Femur (tissue), 1 donor: ENCODE measurements around the gene NQO2.
"Not testable (repeated sequence)": the region's sequence is repeated elsewhere in the genome, so short reads cannot be mapped to it uniquely, and the experiment has no call there.

Experiments used
- DNase-seq: peaks from one replicate; pipeline ENCODE4 v3.0.0-alpha.2; 2017

The NQO2 gene

DNA sequence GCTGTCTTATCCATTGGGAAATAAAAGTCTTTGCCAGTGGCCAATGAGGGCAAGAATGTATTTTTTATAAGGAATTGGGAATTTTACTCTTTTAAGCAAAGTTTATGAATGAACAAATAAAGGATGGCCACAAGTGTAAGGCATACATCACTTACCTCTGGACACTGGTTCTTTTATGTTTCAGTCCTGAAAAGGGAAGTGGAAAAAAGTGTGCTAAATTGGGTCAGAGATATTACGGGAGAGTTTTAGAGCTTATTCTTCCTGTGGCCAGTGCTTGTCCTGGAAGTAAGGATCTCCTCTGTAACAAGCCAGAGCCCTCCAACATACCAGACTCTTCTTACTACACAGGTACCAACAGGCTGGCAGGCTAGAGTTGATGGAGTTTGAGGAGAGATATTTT, 46.1 kb downstream of the NQO2 start:
- DNase-seq: no peak

- DNase-seq: no peak
These were observed 46.6 kb downstream of the NQO2 start for GRCh38 chr6:3046295-3046694.

DNA sequence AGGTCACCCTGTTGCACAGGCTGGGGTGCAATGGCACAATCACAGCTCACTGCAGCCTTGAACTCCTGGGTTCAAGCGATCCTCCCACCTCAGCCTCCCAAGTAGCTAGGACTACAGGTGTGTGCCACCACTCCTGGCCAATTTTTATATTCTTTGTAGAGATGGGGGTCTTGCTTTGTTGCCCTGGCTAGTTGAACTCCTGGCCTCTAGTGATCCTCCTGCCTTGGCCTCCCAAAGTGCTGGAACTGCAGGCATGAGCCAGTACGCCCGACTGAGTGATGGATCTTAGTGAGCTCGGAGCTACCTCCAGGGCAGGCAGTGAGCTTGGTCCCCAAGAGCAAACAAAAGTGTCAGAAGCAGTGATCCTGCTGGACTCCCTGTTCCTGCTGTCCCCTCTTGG, 48.3 kb downstream of the NQO2 start:
- DNase-seq: not testable (repeated sequence)

DNA sequence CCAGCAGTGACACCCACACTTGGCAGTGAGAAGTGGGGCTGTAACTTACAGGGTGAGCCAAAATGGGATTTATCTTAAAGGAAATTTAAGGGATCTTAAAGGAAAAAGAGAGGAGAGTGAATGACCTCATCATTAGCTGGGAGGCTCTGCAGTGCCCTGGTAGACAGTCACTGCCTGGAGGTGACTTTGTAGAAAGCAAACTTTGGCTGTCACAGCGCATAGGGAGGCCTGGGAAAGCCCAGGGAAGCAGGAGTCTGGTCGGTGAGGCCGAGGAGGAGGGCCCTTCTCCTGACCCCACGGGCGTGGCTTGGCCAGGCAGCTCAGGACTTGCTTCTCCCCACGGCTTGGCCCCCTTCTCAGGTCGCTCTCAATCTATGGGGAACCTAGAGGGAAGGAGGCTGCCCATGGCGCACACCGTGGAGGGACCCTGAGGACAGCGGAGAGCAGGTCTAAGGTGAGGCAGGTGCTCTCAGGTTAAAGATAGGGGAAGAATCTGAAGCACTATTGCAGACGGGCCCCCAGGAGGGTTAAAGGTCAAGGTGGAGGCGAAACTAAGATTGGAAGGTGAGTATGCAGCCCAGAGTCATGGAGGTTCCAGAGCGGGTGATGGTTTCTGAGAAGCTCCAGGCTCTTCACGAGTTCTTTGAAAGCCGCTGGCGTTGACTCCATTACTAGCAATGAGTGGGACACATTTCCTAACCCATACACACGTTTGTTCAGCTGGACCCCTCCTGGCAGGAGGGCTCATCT, 53.0 kb downstream of the NQO2 start:
- no peak for DNase-seq

- no peak for DNase-seq
These were observed 53.5 kb downstream of the NQO2 start for GRCh38 chr6:3053231-3053508.

DNA sequence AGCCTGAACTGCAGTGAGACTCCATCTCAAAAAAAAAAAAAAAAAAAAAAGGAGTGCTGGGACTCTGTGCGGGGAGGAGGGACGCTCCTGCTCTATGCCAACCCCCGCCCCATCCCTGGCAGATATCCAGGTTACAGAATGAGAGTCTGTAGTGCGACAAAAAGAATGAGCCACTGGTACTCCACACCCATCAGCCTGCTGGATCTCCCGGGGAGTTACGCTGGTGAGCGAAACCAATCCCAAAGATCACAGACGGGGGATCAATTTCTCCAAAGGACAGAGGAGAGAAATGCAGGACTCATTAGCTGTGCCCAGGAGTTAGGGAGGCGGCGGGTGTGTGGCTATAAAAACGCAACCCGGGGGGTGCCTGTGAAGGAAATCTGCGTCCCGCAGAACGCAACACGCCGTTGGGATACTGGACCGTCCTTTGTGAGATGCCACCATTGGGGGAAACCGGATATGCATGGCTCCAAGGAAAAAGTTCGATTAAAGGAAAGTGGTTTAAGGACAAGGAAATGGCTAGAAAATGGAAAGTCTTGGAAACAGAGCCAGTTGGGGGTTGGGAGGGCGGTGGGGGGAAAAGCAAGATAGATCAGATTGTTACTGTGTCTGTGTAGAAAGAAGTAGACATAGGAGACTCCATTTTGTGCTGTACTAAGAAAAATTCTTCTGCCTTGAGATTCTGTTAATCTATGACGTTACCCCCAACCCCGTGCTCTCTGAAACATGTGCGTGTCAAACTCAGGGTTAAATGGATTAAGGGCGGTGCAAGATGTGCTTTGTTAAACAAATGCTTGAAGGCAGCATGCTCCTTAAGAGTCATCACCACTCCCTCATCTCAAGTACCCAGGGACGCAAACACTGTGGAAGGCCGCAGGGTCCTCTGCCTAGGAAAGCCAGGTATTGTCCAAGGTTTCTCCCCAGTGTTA, 54.8 kb downstream of the NQO2 start:
- DNase-seq: peak; percentile 82

- DNase-seq: not testable (repeated sequence)
These were observed 55.4 kb downstream of the NQO2 start for GRCh38 chr6:3055158-3055499.

DNA sequence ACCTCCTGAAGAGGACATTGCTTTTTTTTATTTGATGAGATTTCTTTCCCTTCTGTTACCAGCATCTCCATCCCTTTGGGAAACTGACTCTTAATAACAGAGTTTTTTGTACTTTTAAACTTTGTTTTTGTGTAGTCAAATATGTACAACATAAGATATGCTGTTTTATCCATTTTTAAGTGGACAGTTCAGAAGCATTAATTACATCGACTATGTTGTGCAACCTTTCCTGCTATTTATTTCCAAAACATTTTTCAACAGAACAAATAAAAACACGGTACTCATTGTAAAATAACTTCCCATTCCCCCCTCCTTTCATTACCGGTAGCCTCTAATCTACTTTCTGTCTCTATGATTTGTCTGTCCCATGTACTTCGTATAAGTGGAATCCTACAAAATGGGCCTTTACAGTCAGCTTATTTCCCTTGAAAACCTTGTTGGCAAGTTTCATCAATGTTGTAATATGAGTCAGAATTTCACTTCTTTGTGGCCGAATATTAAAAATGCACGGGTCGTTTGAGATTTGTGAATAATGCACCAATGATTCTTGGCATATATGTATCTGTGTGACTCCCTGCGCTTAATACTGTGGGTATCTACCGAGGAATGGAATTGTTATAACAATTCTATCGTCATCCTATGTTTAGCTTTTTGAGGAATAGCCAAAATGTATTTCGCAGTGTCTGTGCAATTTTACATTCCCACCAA, 57.5 kb downstream of the NQO2 start:
- DNase-seq: no peak

GRCh38 chr6:3058957-3059356, 59.3 kb downstream of the NQO2 start:
- DNase-seq: no peak

DNA sequence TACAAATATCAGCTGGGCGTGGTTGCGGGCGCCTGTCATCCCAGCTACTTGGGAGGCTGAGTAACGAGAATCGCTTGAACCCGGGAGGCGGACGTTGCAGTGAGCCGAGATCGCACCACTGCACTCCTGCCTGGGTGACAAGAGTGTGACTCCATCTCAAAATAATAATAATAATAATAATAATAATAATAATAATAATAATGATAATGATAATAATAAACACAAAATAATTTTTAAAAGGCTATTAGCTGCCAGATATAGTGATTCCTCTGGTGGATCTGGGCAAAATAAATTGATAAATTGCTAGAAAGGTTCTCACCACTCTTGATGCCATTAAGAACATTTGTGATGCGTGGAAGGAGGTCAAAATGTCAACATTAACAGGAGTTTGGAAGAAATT, 60.4 kb downstream of the NQO2 start:
- DNase-seq: not testable (repeated sequence)

DNA sequence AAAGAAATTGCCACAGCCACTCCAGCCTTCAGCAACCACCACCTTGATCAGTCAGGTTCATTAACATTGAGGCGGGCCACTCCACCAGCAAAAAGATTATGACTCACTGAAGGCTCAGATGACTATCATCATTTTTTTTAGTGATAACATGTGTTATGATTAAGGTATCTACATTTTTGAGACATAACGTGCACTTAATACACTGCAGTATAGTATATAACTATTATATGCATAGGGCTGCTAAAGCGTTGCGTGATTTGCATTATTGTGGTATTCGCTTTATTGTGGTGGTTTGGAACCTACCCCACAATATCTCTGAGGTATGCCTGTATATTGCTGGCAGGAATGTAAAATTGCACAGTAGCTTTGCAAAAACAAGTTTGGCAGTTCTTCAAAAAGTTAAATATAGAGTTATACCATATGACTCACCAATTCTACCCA, 61.8 kb downstream of the NQO2 start:
- DNase-seq: no peak

DNA sequence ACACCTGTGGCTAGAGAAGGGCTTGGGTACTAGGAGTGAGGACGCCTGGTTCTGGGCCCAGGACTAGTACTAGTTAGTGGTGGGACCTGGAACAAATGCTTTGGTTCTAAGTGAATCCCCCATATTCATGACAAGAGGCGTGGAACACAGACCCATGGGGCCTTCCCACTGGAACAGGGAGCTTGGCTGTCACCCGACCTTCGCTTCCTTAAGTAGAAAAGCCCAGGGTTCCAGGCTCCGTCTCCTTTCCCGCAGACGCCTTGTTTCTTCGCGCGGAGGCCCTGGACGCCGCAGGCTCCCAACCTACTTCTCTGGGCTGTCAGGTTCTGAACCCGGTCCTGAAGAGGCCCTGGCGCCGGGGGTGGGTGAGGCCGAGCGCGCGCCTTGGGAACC, 63.6 kb downstream of the NQO2 start:
- DNase-seq: not testable (repeated sequence)

DNA sequence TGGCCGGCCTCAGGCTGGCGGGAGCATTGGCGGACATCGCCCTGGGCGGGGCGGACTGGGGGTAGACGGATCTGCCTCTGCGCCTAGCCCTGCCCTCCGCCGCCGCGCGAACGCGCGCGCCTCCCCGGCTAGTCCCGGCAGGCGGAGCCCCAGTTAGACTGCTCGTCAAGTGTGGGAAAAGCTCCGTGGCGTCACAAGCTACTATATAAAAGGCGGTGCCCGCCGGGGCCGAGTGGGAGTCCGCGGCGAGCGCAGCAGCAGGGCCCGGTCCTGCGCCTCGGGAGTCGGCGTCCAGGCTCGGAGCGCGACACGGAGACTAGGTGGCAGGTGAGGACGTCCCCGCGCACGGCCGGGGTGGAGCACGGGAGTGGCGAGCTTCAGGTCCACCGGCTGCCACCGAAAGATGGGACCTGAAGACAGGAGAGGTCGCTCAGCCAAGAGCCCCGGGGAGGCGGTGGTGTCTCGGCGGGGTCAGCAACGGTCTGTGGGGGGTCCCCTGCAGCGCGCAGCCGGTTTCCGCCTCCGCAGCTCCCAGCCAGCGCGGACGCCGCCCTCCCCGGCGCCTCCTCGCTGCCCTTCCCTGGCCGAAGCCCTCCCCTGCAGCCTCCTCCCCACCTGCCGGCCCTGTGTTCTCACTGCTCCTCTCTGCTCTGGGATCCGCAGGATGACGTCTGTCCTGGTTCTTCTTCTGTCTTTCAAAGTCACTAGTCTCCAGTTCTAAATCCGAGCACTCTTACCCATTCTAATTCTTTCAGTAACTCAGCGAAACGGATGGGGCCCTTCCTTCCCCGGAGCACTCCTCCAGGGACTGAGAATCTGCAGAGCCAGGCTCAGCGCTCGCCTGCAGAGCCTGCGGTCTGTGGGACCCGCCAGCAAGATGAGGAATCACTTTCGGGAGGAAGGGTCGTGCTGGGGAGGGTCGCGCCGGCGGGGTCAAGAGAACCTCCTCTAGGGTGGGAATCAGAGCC, 64.3 kb downstream of the NQO2 start:
- peak; percentile 96 for DNase-seq

GRCh38 chr6:3068329-3069214, 68.9 kb downstream of the NQO2 start, which contains the start of gene RIPK1:
Gene RIPK1 (plus strand): TSS chr6:3068494. CDS start chr6:3076824, 8,330 bp downstream.
- DNase-seq: peak; percentile 95
